Skin epidermis (tissue), 12 donors: ENCODE measurements around the gene ANKRD44.
A peak's percentile ranks its signal among the peaks of the same experiment; 100 is the strongest.

Experiments used
- H3K27ac ChIP-seq, 21 experiments: fragments of 200-600 bp; sonication (generic) in 11 of 21; one replicate each; pipeline ENCODE4 v1.5.0; 2020; ENCODE audit warnings: mild to moderate bottlenecking in 3 of 21, inconsistent platforms in 2 of 21, moderate library complexity in 2 of 21
- H3K4me3 ChIP-seq, 7 experiments: fragments of 200-600 bp; sonication (generic) in 2 of 7; one replicate each; pipeline ENCODE4 v1.5.0; 2020; ENCODE audit warnings: inconsistent platforms in 2 of 7, mild to moderate bottlenecking in 2 of 7, moderate library complexity in 1 of 7

Gene ANKRD44

GRCh38 chr2:197141702-197142473, 168.7 kb downstream of the ANKRD44 start:
- no peak overlapping the region for H3K4me3 ChIP-seq
- H3K27ac ChIP-seq = peak overlapping the region in 1 of 21 experiments; percentile 20

- H3K27ac ChIP-seq = no peak overlapping the region
- H3K4me3 ChIP-seq = no peak overlapping the region
These were observed 170.5 kb downstream of the ANKRD44 start for GRCh38 chr2:197140045-197140444.

- Histone ChIP-seq H3K4me3 (no peak overlapping the region), H3K27ac (no peak overlapping the region)
These were observed 172.1 kb downstream of the ANKRD44 start for GRCh38 chr2:197138506-197138905.

- Histone ChIP-seq H3K4me3 (no peak overlapping the region), H3K27ac (peak overlapping the region in 2 of 21 experiments; percentile 23 to 34)
These were observed 172.6 kb downstream of the ANKRD44 start for GRCh38 chr2:197137826-197138477.

- Histone ChIP-seq H3K4me3 (no peak overlapping the region), H3K27ac (peak overlapping the region in 1 of 21 experiments; percentile 19)
These were observed 173.3 kb downstream of the ANKRD44 start for GRCh38 chr2:197137231-197137630.

- Histone ChIP-seq H3K27ac (peak overlapping the region in 1 of 21 experiments; percentile 7), H3K4me3 (no peak overlapping the region)
These were observed 174.1 kb downstream of the ANKRD44 start for GRCh38 chr2:197136452-197136851.

GRCh38 chr2:197135806-197136205, 174.8 kb downstream of the ANKRD44 start:
- no peak overlapping the region for H3K4me3 ChIP-seq
- H3K27ac ChIP-seq = no peak overlapping the region

GRCh38 chr2:197134206-197134605, 176.4 kb downstream of the ANKRD44 start:
- H3K4me3 ChIP-seq = no peak overlapping the region
- no peak overlapping the region for H3K27ac ChIP-seq

- Histone ChIP-seq H3K4me3 (no peak overlapping the region), H3K27ac (peak overlapping the region in 1 of 21 experiments; percentile 43)
These were observed 179.1 kb downstream of the ANKRD44 start for GRCh38 chr2:197131558-197131855.

GRCh38 chr2:197130318-197130717, 180.3 kb downstream of the ANKRD44 start:
- Histone ChIP-seq H3K4me3 (no peak overlapping the region), H3K27ac (peak overlapping the region in 1 of 21 experiments; percentile 21)

GRCh38 chr2:197128897-197129296, 181.7 kb downstream of the ANKRD44 start:
- no peak overlapping the region for H3K27ac ChIP-seq
- H3K4me3 ChIP-seq = no peak overlapping the region

GRCh38 chr2:197128126-197128525, 182.5 kb downstream of the ANKRD44 start:
- no peak overlapping the region for H3K4me3 ChIP-seq

GRCh38 chr2:197126630-197127352, 183.8 kb downstream of the ANKRD44 start:
- no peak overlapping the region for H3K27ac ChIP-seq

More at GRCh38 chr2:197128126-197128525, 182.5 kb downstream of the ANKRD44 start:
- no peak overlapping the region for H3K27ac ChIP-seq

GRCh38 chr2:197124639-197125390, 185.8 kb downstream of the ANKRD44 start:
- Histone ChIP-seq H3K27ac (no peak overlapping the region), H3K4me3 (no peak overlapping the region)

More at GRCh38 chr2:197126630-197127352, 183.8 kb downstream of the ANKRD44 start:
- H3K4me3 ChIP-seq = no peak overlapping the region

- Histone ChIP-seq H3K4me3 (no peak overlapping the region), H3K27ac (no peak overlapping the region)
These were observed 187.8 kb downstream of the ANKRD44 start for GRCh38 chr2:197122821-197123220.

- H3K27ac ChIP-seq = peak overlapping the region in 1 of 21 experiments; percentile 1
- H3K4me3 ChIP-seq = no peak overlapping the region
These were observed 188.7 kb downstream of the ANKRD44 start for GRCh38 chr2:197121756-197122385.

- Histone ChIP-seq H3K27ac (peak overlapping the region in 1 of 21 experiments; percentile 1), H3K4me3 (no peak overlapping the region)
These were observed 189.3 kb downstream of the ANKRD44 start for GRCh38 chr2:197121255-197121654.

- Histone ChIP-seq H3K4me3 (no peak overlapping the region), H3K27ac (no peak overlapping the region)
These were observed 194.2 kb downstream of the ANKRD44 start for GRCh38 chr2:197116306-197116879.

- peak overlapping the region in 1 of 21 experiments; percentile 12 for H3K27ac ChIP-seq
- no peak overlapping the region for H3K4me3 ChIP-seq
These were observed 195.3 kb downstream of the ANKRD44 start for GRCh38 chr2:197115325-197115724.
